ENCODE data around the gene HRCT1. TPM values are rescaled to one million over a fixed set of nuclear protein-coding genes. Genes with fewer than 3 reads are reported as not detected.
"Not testable (repeated sequence)": the region's sequence is repeated elsewhere in the genome, so short reads cannot be mapped to it uniquely, and the experiment has no call there.

HRCT1 gene
- total RNA-seq, 1 experiment from 2014 or later = 2.1 TPM

GRCh38 chr9:35896570-35896969 lies 9.4 kb upstream of the HRCT1 start:
- no peak for DNase-seq (ENCODE audit: low read depth)

- not testable (repeated sequence) for DNase-seq (ENCODE audit: low read depth)
Observed at GRCh38 chr9:35897376-35898099, 8.5 kb upstream of the HRCT1 start.

DNA sequence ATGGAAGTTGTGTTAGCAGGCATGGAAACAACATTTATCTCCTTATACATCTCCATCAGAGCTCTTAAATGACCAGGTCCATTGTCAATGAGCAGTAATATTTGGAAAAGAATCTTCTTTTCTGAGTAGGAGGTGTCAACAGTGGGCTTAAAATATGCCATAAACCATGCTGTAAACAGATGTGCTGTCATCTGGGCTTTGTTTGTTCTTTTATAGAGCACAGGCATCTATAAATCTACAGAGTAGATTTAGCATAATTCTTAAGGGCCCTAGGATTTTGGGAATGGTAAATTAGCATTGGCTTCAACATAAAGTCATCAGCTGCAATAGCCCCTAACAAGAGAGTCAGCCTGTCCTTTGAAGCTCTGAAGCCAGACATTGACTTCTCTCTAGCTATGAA lies 7.7 kb upstream of the HRCT1 start:
- no peak for DNase-seq (ENCODE audit: low read depth)

- DNase-seq (ENCODE audit: low read depth) = no peak
Observed at GRCh38 chr9:35899021-35899420, 7.0 kb upstream of the HRCT1 start.

DNA sequence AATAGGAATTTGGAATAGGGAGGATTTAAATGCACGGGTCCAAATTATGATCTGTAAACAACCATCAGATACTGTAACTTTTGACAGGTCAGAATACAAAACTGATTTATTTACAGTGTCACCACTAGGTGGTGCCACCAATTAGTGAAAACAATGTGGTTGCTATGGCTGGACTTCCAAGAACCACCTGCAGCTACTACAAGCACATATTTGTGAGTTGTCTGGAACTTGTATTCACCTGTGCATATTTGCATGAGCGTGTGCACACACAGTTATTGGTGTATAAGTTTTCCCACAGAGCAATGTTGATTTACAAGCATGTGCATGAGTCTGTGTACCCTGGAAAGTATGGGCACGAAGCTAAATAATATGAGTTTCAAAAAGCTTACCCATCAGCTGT lies 3.0 kb upstream of the HRCT1 start:
- DNase-seq (ENCODE audit: low read depth) = peak; percentile 52

DNA sequence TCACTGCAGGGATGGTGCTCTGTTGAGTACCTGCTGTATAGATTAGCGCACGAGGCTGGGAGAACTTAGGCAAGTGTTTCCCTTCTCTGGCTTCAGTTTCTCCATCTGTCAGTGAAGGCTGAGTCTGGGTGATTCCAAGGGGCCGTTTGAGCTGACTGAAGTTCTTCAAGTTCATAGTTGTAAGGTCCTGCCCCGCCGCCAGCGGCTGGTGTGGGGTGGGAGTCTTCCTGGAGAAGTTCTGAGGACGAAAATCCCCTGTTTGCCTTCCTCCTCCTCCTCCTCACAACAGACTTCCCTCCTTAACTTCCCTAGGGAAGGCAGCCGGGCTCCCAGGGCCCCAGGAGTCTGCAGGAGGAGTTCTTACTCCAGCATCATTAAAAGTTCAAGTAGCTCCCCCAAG lies 1.7 kb upstream of the HRCT1 start:
- no peak for DNase-seq (ENCODE audit: low read depth)

DNA sequence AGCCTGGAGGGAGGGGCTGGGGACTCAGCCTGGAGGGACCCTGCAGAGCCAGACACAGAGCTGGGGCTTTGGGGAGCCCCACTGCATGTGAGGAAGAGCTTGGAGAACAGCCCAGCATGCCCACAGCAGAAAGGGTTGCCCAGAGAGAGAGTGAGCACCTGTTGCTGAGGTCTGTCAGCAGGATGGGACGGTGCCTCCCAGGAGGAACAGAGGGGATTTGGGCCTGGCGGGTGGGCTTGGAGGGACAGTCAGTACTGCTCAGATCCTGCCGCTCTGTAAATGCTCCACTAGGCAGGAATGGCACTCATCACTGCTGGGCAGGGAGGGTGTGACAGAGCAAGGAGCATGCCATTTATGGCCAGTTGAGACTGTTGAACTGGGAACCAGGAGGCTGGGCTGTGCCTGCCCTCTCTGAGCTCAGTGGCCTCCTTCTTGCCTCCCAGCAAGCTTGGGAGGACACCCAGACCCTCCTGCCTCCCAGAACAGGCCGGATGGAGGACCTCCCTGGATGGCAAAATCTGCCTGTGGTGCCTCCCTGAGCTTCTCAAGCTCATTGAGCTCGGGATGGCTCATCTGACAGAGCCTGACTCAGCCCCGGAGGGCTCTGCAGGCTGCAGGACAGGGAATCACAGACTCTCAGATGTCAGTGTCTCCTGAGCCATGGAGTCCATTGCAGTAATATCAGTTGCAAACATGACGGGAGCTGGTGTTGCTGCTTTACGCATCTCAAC lies 786 bp upstream of the HRCT1 start:
- peak; percentile 82 for DNase-seq (ENCODE audit: low read depth)

GRCh38 chr9:35906923-35907699 lies 1.1 kb downstream of the HRCT1 start:
- DNase-seq (ENCODE audit: low read depth) = peak; percentile 93

- peak; percentile 100 for DNase-seq (ENCODE audit: low read depth)
Observed at GRCh38 chr9:35907711-35908503, 1.9 kb downstream of the HRCT1 start.

DNA sequence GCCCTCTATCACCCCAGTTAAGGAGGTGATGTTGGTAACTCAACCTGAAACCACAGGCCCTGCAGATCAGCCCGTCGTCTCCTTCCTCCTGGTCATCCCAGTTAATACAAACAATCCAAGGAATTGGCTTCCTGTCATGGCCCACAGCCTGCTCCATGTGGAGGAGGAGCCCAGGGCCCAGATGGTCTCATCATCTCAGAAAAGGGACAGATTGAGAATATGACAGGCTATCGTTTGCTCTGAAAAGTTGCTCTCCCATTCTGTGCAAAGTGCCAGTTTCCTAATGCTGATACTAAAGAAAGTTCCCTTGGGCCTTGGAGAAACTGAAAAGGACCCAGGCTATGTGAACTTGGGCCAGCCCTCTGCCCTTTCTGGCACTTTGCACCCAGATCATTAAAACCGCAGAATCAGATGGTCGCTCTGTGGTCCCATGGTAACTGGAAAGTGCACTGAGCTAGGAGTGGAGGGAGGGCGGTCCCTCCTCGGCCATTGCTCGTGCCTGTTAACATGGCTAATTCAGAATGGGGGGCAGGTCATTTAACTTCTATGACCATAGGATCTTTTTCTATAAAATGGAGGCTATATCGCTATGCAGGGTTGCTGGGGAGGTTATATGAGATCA lies 2.6 kb downstream of the HRCT1 start:
- DNase-seq (ENCODE audit: low read depth) = peak; percentile 54

DNA sequence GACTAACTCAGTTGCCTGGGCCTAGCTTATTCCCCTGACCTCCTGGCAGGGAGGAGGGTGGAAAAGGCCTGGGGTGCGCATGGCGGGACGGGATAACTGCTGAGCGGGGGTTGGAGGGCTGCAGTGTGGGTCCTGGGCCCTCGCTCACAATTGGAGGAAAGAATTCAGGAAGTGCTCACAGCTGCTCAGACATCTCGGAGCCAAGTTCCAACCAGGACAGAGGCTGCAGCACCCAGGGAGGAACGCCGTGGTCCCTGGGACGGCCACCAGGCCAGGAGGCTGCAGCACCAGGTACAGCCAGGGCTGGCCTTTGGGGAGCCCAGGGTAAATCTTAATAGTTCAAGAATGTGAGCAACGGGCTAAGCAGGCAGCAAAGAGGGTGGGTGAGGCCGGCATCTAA lies 3.3 kb downstream of the HRCT1 start, which contains the start of gene SPAAR:
TSS of gene SPAAR (plus strand) at position 217 of the 400 bp plus-strand sequence. CDS start 974 bp downstream, outside the sequence.
- no peak for DNase-seq (ENCODE audit: low read depth)

DNA sequence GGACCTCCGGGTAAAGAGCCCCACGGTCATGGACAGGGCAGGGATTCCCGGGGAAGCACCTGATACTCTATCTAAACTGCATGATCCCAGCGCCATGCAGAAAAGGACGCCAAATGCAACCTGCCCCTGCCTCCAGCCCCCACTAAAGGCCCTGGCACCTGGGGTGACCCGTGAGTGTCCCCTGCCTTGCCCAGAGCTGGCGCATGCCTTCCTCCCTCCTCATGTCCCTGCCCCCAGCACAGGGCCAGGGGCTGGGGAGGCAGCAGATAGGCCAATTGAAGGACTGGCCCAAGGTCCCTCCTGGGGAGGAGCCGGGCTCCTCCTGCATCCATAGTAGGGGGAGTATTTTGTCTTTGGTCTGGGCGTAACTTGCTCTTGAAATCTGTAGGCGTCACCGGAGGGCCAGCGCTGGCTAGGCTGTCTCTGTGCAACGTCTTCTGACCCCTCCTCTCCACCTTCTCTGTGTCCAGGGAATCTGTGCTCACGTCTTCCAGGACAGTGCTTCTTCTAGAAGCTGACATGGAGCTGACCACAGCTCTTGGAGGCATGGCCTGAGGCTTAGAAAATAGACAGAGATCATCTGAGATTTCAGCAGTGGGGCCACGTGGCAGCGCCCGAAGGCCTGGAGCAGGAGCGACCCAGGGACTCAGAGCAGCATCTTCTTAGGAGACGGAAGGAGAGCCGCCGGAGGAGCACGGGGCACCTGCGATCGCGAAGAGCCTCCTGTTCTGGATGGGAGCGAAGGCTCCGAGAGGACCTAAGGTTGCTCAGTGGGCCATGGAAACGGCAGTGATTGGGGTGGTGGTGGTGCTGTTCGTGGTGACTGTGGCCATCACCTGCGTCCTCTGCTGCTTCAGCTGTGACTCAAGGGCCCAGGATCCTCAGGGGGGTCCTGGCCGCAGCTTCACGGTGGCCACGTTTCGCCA lies 3.9 kb downstream of the HRCT1 start:
- DNase-seq (ENCODE audit: low read depth) = no peak

DNA sequence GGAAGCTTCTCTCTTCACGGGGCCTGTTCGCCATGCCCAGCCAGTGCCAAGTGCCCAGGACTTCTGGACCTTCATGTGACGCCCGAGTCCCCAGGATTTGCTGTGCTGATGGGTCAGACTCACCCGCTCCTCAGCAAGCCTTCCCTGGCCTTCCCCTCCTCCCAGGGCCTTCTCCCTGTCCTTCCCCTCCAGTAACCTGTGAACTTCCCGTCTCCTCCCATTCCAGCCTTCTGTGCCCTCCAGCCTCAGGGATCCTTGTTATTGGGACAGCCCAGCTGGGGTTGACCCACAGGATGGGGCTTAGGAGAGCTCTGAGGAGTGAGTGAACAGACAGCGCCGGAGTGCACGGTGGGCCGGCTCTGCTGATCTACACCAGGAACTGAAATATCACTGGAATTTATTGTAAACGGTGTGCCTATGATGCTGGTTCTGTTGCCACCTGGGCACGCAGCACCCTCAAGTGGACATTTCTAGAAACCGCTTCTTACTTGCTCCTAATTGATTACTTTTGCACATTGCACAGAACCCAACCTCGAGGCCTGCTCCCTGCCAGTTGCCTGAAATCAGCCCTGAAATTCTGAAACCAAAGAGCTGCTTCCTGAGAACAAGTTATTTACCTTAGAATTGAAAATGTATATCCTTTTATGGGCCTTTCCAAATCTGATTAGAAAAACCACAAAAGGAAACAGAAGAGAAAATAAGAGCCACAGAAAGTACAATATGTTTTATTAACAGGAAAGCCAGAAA lies 4.8 kb downstream of the HRCT1 start:
- peak; percentile 79 for DNase-seq (ENCODE audit: low read depth)

DNA sequence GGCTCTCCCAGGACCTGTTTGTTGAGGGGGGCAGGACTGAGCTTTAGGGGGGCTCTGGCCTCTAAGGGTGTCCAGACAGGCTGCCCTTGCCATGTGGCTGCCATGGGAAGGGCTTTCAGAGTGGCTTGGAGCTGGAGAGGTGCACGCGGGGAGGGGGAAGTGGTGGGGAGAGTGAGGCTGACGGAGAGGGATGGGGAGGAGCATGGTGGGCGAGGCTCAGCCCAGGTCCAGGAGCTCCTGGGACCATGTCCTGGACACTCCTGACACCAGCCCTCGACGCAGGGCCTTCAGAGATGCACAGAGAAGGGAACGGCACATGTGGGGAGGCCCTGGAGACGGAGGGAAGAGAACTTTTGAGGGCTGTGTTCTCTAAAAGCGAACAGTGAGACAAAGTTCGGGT lies 5.7 kb downstream of the HRCT1 start:
- DNase-seq (ENCODE audit: low read depth) = no peak

DNA sequence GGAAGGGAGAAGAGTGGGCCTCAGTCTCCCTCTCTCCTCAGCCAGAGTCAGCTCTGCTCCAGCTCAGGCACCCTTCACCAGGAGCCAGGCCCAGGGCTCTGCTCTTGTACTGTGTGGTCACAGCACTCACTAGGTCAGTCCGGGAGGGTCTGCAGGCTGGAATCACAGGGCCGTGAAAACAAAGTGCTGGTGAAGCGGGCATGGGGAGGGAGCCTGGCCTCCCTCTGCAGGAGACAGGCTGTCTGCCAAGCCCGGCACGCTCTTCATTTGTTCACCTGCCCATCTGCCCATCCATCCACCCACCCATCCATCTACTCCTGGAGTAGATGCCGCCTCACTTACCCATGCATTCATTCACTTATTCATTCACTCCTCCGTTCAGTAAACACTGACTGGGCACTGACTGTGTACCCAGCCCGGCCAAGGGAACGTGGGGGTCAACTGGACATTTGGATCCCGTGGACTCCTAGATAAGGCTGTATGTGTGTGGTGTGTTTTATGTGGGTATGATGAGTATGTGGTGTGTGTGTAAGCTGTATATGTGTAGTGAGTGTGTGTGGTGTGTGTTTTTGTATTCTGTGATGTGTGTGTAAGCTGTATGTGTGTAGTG lies 6.9 kb downstream of the HRCT1 start:
- DNase-seq (ENCODE audit: low read depth) = no peak

- DNase-seq (ENCODE audit: low read depth) = not testable (repeated sequence)
Observed at GRCh38 chr9:35913429-35913828, 7.4 kb downstream of the HRCT1 start.

DNA sequence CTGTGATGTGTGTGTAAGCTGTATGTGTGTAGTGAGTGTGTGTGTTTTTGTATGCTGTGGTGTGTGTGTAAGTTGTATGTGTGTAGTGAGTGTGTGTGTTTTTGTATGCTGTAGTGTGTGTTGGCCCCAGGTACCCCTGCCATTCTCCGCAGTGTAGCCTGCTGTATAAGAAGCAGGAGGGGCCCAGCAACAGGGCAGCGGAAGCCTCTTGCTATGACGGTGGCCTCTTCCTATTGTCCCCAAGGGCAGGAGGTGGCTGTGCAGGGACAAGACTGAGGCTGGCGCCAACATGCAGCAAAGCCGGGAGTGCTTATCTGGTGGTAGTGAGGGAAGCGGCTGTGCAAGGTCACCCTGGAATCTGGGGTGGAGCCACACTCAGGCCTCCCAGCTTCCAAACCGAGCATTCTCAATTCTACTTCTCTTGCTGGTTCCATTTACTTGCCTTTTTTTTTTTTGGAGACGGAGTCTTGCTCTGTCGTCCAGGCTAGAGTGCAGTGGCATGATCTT lies 8.4 kb downstream of the HRCT1 start:
- DNase-seq (ENCODE audit: low read depth) = peak; percentile 26

- DNase-seq (ENCODE audit: low read depth) = no peak
Observed at GRCh38 chr9:35915681-35916294, 9.8 kb downstream of the HRCT1 start.

Data from LHCN-M2 (cell line).